D721Med (cell line): ENCODE measurements around the gene RPL36.

Experiments used
- DNase-seq: peaks from one replicate; pipeline ENCODE4 v3.0.0; 2011; ENCODE audit warnings: low spot score; ENCODE audit not compliant: insufficient read length
- FAIRE-seq: peaks from 2 replicates; lab custom pipeline; 2011; peaks lifted over from hg19 to GRCh38; lab: Jason Lieb, UNC
- TF ChIP-seq, protein P1 (sequence below): IDR thresholded peaks from 2 replicates; pipeline ENCODE4 v1.5.1; 2012; ENCODE audit warnings: mild to moderate bottlenecking, control low read depth; ENCODE audit not compliant: insufficient read depth; ENCODE audit errors: missing control alignments

RPL36 gene

DNA sequence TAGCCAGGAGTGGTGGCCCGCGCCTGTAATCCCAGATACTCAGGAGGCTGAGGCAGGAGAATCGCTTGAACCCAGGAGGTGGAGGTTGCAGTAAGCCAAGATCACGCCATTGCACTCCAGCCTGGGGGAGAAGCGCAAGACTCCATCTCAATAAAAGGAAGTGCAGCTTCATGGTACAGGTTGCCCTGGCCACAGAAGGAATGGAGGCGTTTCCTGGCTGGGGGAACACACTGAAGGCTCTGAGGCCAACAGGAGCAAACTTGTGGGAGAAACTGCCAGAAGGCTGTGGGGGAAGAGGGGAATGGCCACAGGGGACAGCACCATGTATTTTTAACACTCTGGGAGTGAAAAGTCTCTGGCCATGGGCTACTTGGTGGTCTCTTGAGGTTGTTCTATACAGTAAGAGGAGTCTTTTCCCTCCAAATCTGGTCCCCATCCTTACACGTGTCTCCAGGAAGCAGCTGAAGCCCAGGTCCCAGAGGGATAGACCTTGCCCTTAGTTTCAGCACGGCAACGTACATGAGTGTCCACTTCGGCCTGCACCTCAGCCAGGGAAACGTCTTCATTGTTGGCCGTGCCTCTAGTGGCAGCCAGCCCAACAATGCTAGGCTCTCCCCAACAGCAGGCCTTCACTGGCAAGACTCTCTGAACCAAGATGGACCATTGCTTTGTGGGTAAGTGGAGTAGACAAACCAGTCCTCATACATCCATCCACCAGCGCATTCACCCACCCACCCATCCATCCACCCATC, 17.2 kb upstream of the RPL36 start:
- DNase-seq (no peak), FAIRE-seq (no peak)
- TF ChIP-seq, protein P1, sequence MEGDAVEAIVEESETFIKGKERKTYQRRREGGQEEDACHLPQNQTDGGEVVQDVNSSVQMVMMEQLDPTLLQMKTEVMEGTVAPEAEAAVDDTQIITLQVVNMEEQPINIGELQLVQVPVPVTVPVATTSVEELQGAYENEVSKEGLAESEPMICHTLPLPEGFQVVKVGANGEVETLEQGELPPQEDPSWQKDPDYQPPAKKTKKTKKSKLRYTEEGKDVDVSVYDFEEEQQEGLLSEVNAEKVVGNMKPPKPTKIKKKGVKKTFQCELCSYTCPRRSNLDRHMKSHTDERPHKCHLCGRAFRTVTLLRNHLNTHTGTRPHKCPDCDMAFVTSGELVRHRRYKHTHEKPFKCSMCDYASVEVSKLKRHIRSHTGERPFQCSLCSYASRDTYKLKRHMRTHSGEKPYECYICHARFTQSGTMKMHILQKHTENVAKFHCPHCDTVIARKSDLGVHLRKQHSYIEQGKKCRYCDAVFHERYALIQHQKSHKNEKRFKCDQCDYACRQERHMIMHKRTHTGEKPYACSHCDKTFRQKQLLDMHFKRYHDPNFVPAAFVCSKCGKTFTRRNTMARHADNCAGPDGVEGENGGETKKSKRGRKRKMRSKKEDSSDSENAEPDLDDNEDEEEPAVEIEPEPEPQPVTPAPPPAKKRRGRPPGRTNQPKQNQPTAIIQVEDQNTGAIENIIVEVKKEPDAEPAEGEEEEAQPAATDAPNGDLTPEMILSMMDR: no peak

DNA sequence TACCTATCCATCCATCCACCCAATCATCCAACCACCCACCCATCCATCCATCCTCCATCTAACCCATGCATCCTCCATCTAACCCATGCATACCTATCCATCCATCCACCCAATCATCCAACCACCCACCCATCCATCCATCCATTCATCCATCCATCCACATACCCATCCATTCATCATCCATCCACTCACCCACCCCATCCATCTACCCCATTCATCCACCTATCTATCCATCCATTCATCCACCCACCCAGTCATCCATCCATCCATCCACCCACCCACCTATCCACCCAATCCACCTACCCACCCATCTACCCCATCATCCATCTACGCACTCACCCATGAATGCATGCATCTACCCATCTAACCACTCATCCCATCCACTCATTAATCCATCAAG, 16.3 kb upstream of the RPL36 start:
- DNase-seq: no peak
- TF ChIP-seq, protein P1: no peak
- no peak for FAIRE-seq

DNA sequence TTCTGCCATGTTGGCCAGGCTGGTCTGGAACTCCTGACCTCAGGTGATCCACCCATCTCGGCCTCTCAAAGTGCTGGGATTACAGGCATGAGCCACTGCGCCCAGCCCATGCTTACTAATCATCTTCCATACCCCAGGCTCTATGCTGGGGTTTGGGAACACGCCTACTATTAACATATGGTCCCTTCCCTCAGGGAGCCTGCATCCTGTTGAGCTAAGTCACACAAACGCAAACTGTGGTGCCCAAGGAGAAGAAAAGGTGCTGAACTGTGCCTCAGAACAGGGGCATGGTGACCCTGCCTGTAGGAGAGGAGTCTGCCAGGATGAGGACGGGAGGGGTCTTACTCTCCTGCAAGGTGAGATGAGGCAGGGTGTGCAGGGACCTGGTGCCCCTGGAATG, 15.4 kb upstream of the RPL36 start:
- DNase-seq (no peak), FAIRE-seq (no peak)
- TF ChIP-seq, protein P1: no peak

DNA sequence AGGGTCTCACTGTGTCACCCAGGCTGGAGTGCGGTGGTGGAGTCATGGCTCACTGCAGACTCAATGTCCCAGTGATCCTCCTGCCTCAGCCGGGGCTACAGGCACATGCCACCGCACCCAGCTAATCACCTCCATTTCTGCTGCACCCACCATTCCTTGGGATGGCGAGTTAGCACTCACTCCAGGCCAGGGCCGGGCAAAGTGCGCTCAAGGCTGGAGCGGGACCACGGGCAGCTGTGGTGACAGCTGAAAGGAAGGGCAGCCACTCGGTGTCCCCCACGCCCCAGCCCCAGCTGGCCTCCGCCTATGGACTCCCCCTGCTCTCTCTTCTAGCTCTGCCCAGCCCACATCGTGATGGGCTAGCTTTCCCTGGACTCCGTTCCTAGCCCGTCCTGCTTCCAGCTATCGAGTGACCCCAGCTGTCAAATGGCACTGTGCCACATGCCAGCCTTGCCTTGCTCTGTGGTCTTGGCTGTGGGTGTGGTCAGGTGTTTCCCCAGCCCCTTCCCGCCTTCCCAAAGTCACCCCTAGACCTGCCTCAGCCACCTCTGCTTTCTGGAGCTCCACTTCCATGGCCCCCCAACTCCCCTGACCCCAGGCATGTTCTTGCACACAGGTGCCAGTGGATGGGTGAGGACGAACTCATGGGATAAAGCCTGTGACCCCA, 13.9 kb upstream of the RPL36 start:
- no peak for FAIRE-seq
- TF ChIP-seq, protein P1: no peak
- no peak for DNase-seq

DNA sequence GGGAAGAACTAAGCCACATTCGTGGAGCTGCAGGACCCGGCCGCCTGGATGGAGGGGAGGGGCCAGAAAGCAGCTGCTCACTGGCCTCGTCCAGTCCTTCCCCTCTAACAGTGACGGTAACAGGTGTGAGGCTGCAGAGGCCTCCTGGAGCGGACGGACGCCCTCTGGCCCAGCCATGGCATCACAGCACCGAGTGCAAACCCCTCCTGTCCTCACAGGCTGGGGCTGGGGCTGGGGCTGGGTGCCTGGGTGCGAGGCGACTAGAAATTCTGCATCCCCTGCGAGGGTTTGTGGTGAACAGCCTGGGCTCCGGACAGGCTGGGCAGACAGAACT, 13.4 kb upstream of the RPL36 start:
- DNase-seq: no peak
- TF ChIP-seq, protein P1: no peak
- FAIRE-seq: no peak

DNA sequence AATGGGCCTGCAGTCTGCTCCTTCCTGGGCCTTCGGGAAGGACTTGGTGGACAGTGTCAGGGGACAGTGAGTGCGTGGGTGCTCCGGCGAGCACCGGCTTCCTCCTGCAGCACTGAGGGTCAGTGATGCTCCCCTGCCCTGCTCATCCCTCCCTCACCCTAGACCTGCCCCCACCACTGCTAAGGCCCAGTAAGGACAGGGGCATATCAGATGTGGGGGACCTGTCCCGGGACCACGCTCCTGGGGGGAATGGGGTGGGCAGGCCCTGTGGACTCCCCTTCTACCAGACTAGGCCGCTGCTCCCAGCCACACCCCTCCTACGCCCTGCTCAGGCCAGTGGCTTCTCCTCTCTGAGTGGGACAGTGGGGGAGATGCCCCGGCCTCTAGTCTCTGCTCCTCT, 13.0 kb upstream of the RPL36 start:
- FAIRE-seq (no peak), DNase-seq (no peak)
- TF ChIP-seq, protein P1: no peak

DNA sequence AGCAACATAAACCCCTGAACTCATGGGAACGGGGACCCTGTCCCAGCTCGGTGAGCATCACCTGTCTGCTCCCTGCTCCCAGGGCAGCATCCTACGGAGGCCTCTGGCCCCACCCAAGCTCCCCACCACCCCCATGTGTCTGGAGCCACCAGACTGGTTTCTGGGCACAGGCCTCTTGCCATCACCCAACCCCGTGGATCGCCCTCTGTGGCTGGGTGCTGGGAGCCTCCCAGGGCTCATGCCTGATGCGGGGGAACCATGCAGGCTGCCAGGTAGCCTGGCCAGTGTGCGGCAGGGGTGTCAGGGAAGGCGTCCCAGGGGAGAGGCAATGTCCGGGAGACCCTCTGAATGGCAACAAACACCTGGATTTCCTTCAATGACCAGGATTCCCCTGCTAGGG, 12.5 kb upstream of the RPL36 start:
- DNase-seq (no peak), FAIRE-seq (no peak)
- TF ChIP-seq, protein P1: no peak
